SU-DHL-6 (cell line): ENCODE data around the gene PTGES.

Experiments
- H2AFZ ChIP-seq: fragments of 200-600 bp; sonication (generic); 2 replicates; pipeline ENCODE4 v1.6.1; 2014; ENCODE audit warnings: low read depth, mild to moderate bottlenecking, moderate library complexity, mixed read lengths, antibody characterized with exemption, low read length; ENCODE audit not compliant: severe bottlenecking
- H3F3A ChIP-seq: fragments of 200-600 bp; shearing (Covaris generic); 2 replicates; pipeline ENCODE4 v1.6.0; 2016; ENCODE audit warnings: antibody characterized with exemption, mild to moderate bottlenecking; ENCODE audit not compliant: insufficient read depth
- H3K27ac ChIP-seq: fragments of 200-600 bp; sonication (generic); 2 replicates; pipeline ENCODE4 v1.5.1; 2016; ENCODE audit warnings: low read depth, mild to moderate bottlenecking, low read length, moderate library complexity, mixed read lengths
- H3K27me3 ChIP-seq: fragments of 200-600 bp; sonication (generic), shearing (Covaris generic); 2 replicates; pipeline ENCODE4 v1.6.0; 2014; ENCODE audit warnings: mild to moderate bottlenecking, low read length
- H3K36me3 ChIP-seq: fragments of 200-600 bp; sonication (generic); 2 replicates; pipeline ENCODE4 v1.6.1; 2014; ENCODE audit warnings: mild to moderate bottlenecking, low read length, mixed read lengths
- H3K4me2 ChIP-seq: fragments of 300-600, 200-600 bp; shearing (Covaris generic), sonication (generic); 2 replicates; pipeline ENCODE4 v1.6.0; 2014; ENCODE audit warnings: low read length, low read depth, mild to moderate bottlenecking; ENCODE audit not compliant: poor library complexity, severe bottlenecking
- H3K4me3 ChIP-seq: fragments of 200-600 bp; sonication (generic); 2 replicates; pipeline ENCODE4 v1.5.1; 2014; ENCODE audit warnings: antibody characterized with exemption, low read length, mild to moderate bottlenecking, mixed read lengths; ENCODE audit not compliant: insufficient read depth, poor library complexity, severe bottlenecking
- H3K79me2 ChIP-seq: fragments of 200-600 bp; sonication (generic); 2 replicates; pipeline ENCODE4 v1.6.1; 2014; ENCODE audit warnings: mild to moderate bottlenecking, low read length, moderate library complexity; ENCODE audit not compliant: insufficient read depth
- H3K9ac ChIP-seq: fragments of 200-600 bp; sonication (generic); 2 replicates; pipeline ENCODE4 v1.7.0; 2014; ENCODE audit warnings: mild to moderate bottlenecking, low read length
- H3K9me2 ChIP-seq: fragments of 200-600 bp; sonication (generic); replicated peaks from 2 replicates; pipeline ENCODE4 v1.6.1; 2014; ENCODE audit warnings: low read length; ENCODE audit not compliant: insufficient read depth
- H3K9me3 ChIP-seq: fragments of 200-600 bp; sonication (generic); 2 replicates; pipeline ENCODE4 v1.6.1; 2014; ENCODE audit warnings: low read length, mixed read lengths; ENCODE audit not compliant: insufficient read depth
- H4K20me1 ChIP-seq: fragments of 200-600 bp; sonication (generic); 2 replicates; pipeline ENCODE4 v1.6.1; 2014; ENCODE audit warnings: low read depth, mild to moderate bottlenecking, antibody characterized with exemption, low read length, moderate library complexity, mixed read lengths
- EZH2phosphoT487 ChIP-seq: fragments of 200-600 bp; sonication (generic), shearing (Covaris generic); conservative IDR thresholded peaks from 2 replicates; pipeline ENCODE4 v1.6.1; 2018; ENCODE audit warnings: mild to moderate bottlenecking, antibody characterized with exemption, low read length, moderate library complexity, mixed read lengths
- TF ChIP-seq, protein P1 (sequence below): fragments of 200-600 bp; sonication (generic); IDR thresholded peaks from one replicate; pipeline ENCODE4 v1.5.1; 2017; ENCODE audit warnings: antibody characterized with exemption, mild to moderate bottlenecking, low read length, moderate library complexity; ENCODE audit not compliant: insufficient read depth, poor library complexity, severe bottlenecking

PTGES gene

DNA sequence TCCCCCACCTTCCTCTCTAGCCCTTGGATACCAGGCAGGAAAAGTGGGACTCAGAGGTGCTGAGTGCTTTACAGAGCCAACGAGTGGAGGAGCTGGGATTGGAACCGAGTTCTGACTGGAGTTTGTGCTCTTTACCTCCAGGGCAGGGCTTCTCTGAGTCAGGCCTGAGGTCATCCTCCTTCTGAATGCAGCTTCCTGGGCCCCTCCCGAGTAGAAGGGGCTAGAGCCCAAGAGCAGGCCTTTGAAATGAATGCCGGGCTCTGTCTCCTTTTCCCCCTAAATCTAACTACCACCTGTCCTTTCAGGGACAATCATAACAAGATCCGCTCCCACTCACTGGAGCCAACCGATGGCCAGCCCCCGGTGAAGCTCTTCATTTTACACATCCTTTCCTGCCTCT lies 12.7 kb downstream of the PTGES start:
- no peaks in the 10 kb centered on the region for H3K27me3 ChIP-seq
- no peaks in the 10 kb centered on the region for H3K9me2 ChIP-seq
- H3K4me2 ChIP-seq, result no peak overlapping the region
- H2AFZ ChIP-seq, result no peak overlapping the region
- H3K9ac ChIP-seq, result no peak overlapping the region
- TF ChIP-seq EZH2phosphoT487, result no peak
- H3K36me3 ChIP-seq, result no peaks in the 10 kb centered on the region
- no peaks in the 10 kb centered on the region for H4K20me1 ChIP-seq
- H3K79me2 ChIP-seq, result no peaks in the 10 kb centered on the region
- H3F3A ChIP-seq, result no peaks in the 10 kb centered on the region
- H3K27ac ChIP-seq, result no peak overlapping the region
- no peak overlapping the region for H3K4me3 ChIP-seq
- H3K9me3 ChIP-seq, result no peaks in the 10 kb centered on the region

DNA sequence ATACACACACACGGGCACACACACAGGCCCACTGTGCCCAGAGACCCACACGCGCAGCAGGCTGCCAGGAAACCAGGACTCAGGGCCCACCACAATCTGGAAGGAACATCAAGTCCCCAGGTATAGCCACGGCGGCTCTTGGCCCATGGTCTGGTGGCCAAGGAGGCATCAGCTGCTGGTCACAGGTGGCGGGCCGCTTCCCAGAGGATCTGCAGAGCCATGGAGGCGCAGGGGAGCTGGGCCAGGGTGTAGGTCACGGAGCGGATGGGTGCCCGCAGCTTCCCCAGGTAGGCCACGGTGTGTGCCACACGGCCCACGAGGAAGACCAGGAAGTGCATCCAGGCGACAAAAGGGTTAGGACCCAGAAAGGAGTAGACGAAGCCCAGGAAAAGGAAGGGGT lies 13.4 kb downstream of the PTGES start:
- H4K20me1 ChIP-seq, result no peaks in the 10 kb centered on the region
- no peaks in the 10 kb centered on the region for H3K9me3 ChIP-seq
- H3K27me3 ChIP-seq, result no peaks in the 10 kb centered on the region
- H3K79me2 ChIP-seq, result no peaks in the 10 kb centered on the region
- no peak overlapping the region for H3K9ac ChIP-seq
- TF ChIP-seq, protein P1, sequence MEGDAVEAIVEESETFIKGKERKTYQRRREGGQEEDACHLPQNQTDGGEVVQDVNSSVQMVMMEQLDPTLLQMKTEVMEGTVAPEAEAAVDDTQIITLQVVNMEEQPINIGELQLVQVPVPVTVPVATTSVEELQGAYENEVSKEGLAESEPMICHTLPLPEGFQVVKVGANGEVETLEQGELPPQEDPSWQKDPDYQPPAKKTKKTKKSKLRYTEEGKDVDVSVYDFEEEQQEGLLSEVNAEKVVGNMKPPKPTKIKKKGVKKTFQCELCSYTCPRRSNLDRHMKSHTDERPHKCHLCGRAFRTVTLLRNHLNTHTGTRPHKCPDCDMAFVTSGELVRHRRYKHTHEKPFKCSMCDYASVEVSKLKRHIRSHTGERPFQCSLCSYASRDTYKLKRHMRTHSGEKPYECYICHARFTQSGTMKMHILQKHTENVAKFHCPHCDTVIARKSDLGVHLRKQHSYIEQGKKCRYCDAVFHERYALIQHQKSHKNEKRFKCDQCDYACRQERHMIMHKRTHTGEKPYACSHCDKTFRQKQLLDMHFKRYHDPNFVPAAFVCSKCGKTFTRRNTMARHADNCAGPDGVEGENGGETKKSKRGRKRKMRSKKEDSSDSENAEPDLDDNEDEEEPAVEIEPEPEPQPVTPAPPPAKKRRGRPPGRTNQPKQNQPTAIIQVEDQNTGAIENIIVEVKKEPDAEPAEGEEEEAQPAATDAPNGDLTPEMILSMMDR, result no peak
- TF ChIP-seq EZH2phosphoT487, result no peak
- no peaks in the 10 kb centered on the region for H3K9me2 ChIP-seq
- no peak overlapping the region for H3K4me3 ChIP-seq
- no peaks in the 10 kb centered on the region for H3K36me3 ChIP-seq
- H2AFZ ChIP-seq, result no peak overlapping the region
- no peak overlapping the region for H3K27ac ChIP-seq
- no peaks in the 10 kb centered on the region for H3F3A ChIP-seq
- H3K4me2 ChIP-seq, result no peak overlapping the region

DNA sequence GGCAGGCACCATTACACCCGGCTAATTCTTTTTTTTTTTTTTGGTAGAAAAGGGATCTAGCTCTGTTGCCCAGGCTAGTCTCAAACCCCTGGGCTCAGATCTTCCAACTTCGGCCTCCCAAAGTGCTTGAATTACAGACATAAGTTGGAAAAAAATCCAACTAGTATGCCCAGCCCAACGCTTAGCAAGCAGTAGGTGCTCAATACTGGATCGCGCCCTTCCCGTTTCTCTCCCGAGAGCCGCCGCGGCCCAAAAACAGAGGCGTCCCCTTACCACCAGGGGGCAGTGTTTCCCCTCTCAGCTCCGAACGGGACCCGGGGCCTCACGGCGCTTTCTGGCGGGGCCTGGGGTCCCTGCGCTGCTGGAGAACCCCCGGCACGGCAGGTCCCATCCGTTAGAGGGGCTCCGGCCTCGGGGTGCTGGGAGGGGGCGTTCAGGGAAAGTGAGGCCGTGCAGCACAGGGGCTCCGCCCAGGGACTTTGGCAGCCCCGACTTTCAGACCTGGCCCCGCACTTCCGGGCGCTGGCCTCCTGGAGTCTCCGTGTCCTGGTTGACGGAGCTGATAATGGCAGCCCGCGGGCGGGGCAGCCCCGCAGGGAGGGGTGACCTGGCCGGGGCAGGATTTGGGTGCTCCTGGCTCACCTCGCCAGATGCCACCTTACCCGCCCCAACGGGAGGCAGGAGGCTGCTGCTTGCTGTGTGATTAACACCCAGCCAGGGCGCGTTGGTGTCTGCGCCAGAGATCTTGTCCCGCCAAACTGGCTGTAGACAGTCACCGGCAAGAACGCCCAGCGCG lies 15.2 kb downstream of the PTGES start:
- Histone ChIP-seq H3K27me3 (no peaks in the 10 kb centered on the region), H3K4me3 (peak overlapping the region; percentile 38), H3K79me2 (no peaks in the 10 kb centered on the region), H2AFZ (peak overlapping the region; percentile 95), H3K9me2 (no peaks in the 10 kb centered on the region), H4K20me1 (no peaks in the 10 kb centered on the region), H3K27ac (no peak overlapping the region), H3K4me2 (peak overlapping the region; percentile 71), H3K9ac (peak overlapping the region; percentile 47), H3F3A (no peaks in the 10 kb centered on the region), H3K9me3 (no peaks in the 10 kb centered on the region), H3K36me3 (no peaks in the 10 kb centered on the region)
- TF ChIP-seq, protein P1, result peak; percentile 76
- no peak for TF ChIP-seq EZH2phosphoT487

DNA sequence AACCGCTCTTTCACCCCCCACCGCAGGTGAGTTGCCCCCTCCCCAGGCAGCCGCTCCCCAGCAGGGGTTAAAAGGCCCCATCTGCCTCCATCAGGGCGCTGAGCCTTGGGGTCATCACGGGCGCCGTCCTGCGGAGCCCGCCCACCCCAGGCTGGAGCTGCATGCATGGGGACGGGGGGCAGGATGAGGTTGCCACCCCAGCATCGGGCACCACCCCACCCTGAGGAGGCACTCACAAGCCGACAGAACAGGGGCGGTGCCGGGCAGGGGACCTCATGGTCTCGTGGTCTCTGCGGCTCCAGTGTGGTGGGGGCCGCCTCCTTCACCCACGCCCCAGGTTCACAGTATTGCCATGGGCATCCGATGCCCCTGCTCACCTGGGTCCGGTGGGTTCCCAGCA lies 16.5 kb downstream of the PTGES start:
- no peak overlapping the region for H3K4me3 ChIP-seq
- H3K9ac ChIP-seq, result no peak overlapping the region
- no peaks in the 10 kb centered on the region for H3K36me3 ChIP-seq
- no peaks in the 10 kb centered on the region for H3K27me3 ChIP-seq
- TF ChIP-seq EZH2phosphoT487, result no peak
- TF ChIP-seq, protein P1, result no peak
- H3K9me3 ChIP-seq, result no peaks in the 10 kb centered on the region
- no peaks in the 10 kb centered on the region for H3F3A ChIP-seq
- H4K20me1 ChIP-seq, result no peaks in the 10 kb centered on the region
- H3K27ac ChIP-seq, result no peak overlapping the region
- no peaks in the 10 kb centered on the region for H3K9me2 ChIP-seq
- H3K79me2 ChIP-seq, result no peaks in the 10 kb centered on the region
- no peak overlapping the region for H2AFZ ChIP-seq
- no peak overlapping the region for H3K4me2 ChIP-seq
